H9 (cell line): Measurements from ENCODE around the gene C1orf116. TPM values are rescaled to one million over a fixed set of nuclear protein-coding genes. Genes with fewer than 3 reads are reported as not detected.

Source experiments
- DNase-seq: peaks from one replicate; pipeline ENCODE4 v3.0.0-alpha.2; 2017
- H2AFZ ChIP-seq: one replicate; pipeline ENCODE4 v1.6.1; 2013; ENCODE audit warnings: mild to moderate bottlenecking, low read length, control low read depth, moderate library complexity
- H2AK5ac ChIP-seq: 2 replicates; pipeline ENCODE4 v1.6.1; 2013; ENCODE audit warnings: low read length, control low read depth, mixed read lengths; ENCODE audit not compliant: insufficient read length
- H2BK120ac ChIP-seq: one replicate; pipeline ENCODE4 v1.6.1; 2013; ENCODE audit warnings: low read depth, mild to moderate bottlenecking, low read length, control low read depth, inconsistent platforms; ENCODE audit not compliant: poor library complexity, severe bottlenecking
- H2BK12ac ChIP-seq: 2 replicates; pipeline ENCODE4 v1.6.1; 2013; ENCODE audit warnings: low read length, control low read depth, mixed read lengths, low read depth; ENCODE audit not compliant: insufficient read length
- H2BK15ac ChIP-seq: 2 replicates; pipeline ENCODE4 v1.6.1; 2013; ENCODE audit warnings: low read depth, low read length, control low read depth
- H2BK20ac ChIP-seq: one replicate; pipeline ENCODE4 v1.6.1; 2013; ENCODE audit warnings: low read depth, mild to moderate bottlenecking, low read length, control low read depth, inconsistent platforms; ENCODE audit not compliant: poor library complexity, severe bottlenecking
- H2BK5ac ChIP-seq: 2 replicates; pipeline ENCODE4 v1.6.1; 2013; ENCODE audit warnings: low read length, control low read depth, mixed read lengths; ENCODE audit not compliant: insufficient read length
- H3K14ac ChIP-seq: 2 replicates; pipeline ENCODE4 v1.6.1; 2013; ENCODE audit warnings: low read length, control low read depth; ENCODE audit not compliant: insufficient read depth
- H3K18ac ChIP-seq: 2 replicates; pipeline ENCODE4 v1.6.1; 2013; ENCODE audit warnings: low read depth, mild to moderate bottlenecking, mixed read lengths, low read length, control low read depth; ENCODE audit not compliant: insufficient read length
- H3K23ac ChIP-seq: 2 replicates; pipeline ENCODE4 v1.6.1; 2013; ENCODE audit warnings: low read length, control low read depth, mixed read lengths, low read depth; ENCODE audit not compliant: insufficient read length
- H3K23me2 ChIP-seq: 2 replicates; pipeline ENCODE4 v1.6.1; 2013; ENCODE audit warnings: low read depth, mild to moderate bottlenecking, mixed read lengths, low read length, control low read depth; ENCODE audit not compliant: insufficient read length, poor library complexity, severe bottlenecking
- H3K27ac ChIP-seq: 2 replicates; pipeline ENCODE4 v1.5.1; 2013; ENCODE audit warnings: low read length, control low read depth, mixed read lengths, low read depth; ENCODE audit not compliant: insufficient read length
- H3K27me3 ChIP-seq: 2 replicates; pipeline ENCODE4 v1.6.1; 2013; ENCODE audit warnings: low read length, control low read depth, inconsistent platforms; ENCODE audit not compliant: insufficient read depth
- H3K4ac ChIP-seq: 2 replicates; pipeline ENCODE4 v1.6.1; 2013; ENCODE audit warnings: low read depth, mild to moderate bottlenecking, control low read depth, inconsistent platforms, low read length, moderate library complexity
- H3K4me1 ChIP-seq: 2 replicates; pipeline ENCODE4 v1.6.1; 2013; ENCODE audit warnings: low read length, control low read depth, inconsistent platforms; ENCODE audit not compliant: insufficient read depth
- H3K4me2 ChIP-seq: 2 replicates; pipeline ENCODE4 v1.6.1; 2013; ENCODE audit warnings: low read length, control low read depth, mixed read lengths; ENCODE audit not compliant: insufficient read length, insufficient read depth
- H3K56ac ChIP-seq: 2 replicates; pipeline ENCODE4 v1.6.1; 2013; ENCODE audit warnings: low read depth, mild to moderate bottlenecking, mixed read lengths, low read length, control low read depth; ENCODE audit not compliant: insufficient read length
- H3K79me1 ChIP-seq: 2 replicates; pipeline ENCODE4 v1.6.1; 2013; ENCODE audit warnings: low read depth, mild to moderate bottlenecking, moderate library complexity, low read length, control low read depth, inconsistent platforms; ENCODE audit not compliant: insufficient read depth, poor library complexity, severe bottlenecking
- H3K79me2 ChIP-seq: 2 replicates; pipeline ENCODE4 v1.6.1; 2013; ENCODE audit warnings: low read length, control low read depth, inconsistent platforms; ENCODE audit not compliant: insufficient read depth
- H3K9ac ChIP-seq: 2 replicates; pipeline ENCODE4 v1.6.1; 2013; ENCODE audit warnings: low read length, control low read depth, mixed read lengths; ENCODE audit not compliant: insufficient read length; ENCODE audit errors: extremely low read depth
- H3K9me3 ChIP-seq: one replicate; pipeline ENCODE4 v1.6.1; 2013; ENCODE audit warnings: low read depth, low read length, inconsistent platforms; ENCODE audit not compliant: control insufficient read depth
- H3T11ph ChIP-seq: one replicate; pipeline ENCODE4 v1.6.1; 2013; ENCODE audit warnings: mild to moderate bottlenecking, low read length, control low read depth, inconsistent platforms
- H4K20me1 ChIP-seq: one replicate; pipeline ENCODE4 v1.6.1; 2013; ENCODE audit not compliant: control insufficient read depth, insufficient read length, insufficient read depth
- H4K5ac ChIP-seq: 2 replicates; pipeline ENCODE4 v1.6.1; 2013; ENCODE audit warnings: low read depth, mild to moderate bottlenecking, mixed read lengths, low read length, control low read depth; ENCODE audit not compliant: insufficient read length
- H4K8ac ChIP-seq: replicated peaks from 2 replicates; pipeline ENCODE4 v1.6.1; 2013; ENCODE audit warnings: low read length, control low read depth, mixed read lengths, low read depth; ENCODE audit not compliant: insufficient read length
- H4K91ac ChIP-seq: 2 replicates; pipeline ENCODE4 v1.6.1; 2013; ENCODE audit warnings: low read depth, mild to moderate bottlenecking, moderate library complexity, mixed read lengths, low read length, control low read depth; ENCODE audit not compliant: insufficient read length
- H3K27ac Mint-ChIP-seq, 3 experiments: 2 replicates in 2 of 3; 3 replicates in 1 of 3; pipeline ENCODE4 v1.8.0; 2020 to 2021; ENCODE audit warnings: mixed read lengths in 3 of 3, mild to moderate bottlenecking in 1 of 3, moderate library complexity in 1 of 3
- H3K27me3 Mint-ChIP-seq: 2 replicates; pipeline ENCODE4 v1.8.0; 2021; ENCODE audit warnings: low read depth, mild to moderate bottlenecking, moderate library complexity, mixed read lengths
- H3K36me3 Mint-ChIP-seq, 3 experiments: 2 replicates in 2 of 3; 3 replicates in 1 of 3; pipeline ENCODE4 v1.8.0; 2020 to 2021; ENCODE audit warnings: low read depth in 3 of 3, mixed read lengths in 3 of 3; ENCODE audit not compliant: insufficient read depth in 1 of 3
- H3K4me1 Mint-ChIP-seq, 2 experiments: 2 replicates each; pipeline ENCODE4 v1.8.0; 2020; ENCODE audit warnings: mixed read lengths in 2 of 2
- H3K4me3 Mint-ChIP-seq, 2 experiments: 2 replicates in 1 of 2; 3 replicates in 1 of 2; pipeline ENCODE4 v1.8.0; 2020 to 2021; ENCODE audit warnings: mild to moderate bottlenecking in 2 of 2, mixed read lengths in 2 of 2, moderate library complexity in 1 of 2
- H3K9me3 Mint-ChIP-seq, 2 experiments: 2 replicates in 1 of 2; 3 replicates in 1 of 2; pipeline ENCODE4 v1.8.0; 2020; ENCODE audit warnings: mild to moderate bottlenecking in 2 of 2, mixed read lengths in 2 of 2, moderate library complexity in 1 of 2
- CTCF ChIP-seq: fragments of 200-600 bp; sonication (generic); conservative IDR thresholded peaks from 3 replicates; pipeline ENCODE4 v1.8.0; 2021; ENCODE audit warnings: antibody characterized with exemption, mild to moderate bottlenecking
- WGBS: extraction: QIAGEN DNeasy Blood & Tissue Kit; methylation state at CpG from one replicate; pipeline ENCODE4 v1.1.7; 2013; ENCODE audit warnings: missing lambda C conversion rate, low lambda C conversion rate, mixed read lengths; ENCODE audit not compliant: insufficient read length; ENCODE audit errors: extremely low coverage; 5-methylcytosine and 5-hydroxymethylcytosine counted together
- total RNA-seq: library from RNA; stranded (reverse); gene quantifications from 2 replicates; pipeline ENCODE4 v1.2.1, GENCODE V29; 2021

C1orf116 gene
- total RNA-seq, 1 experiment from 2014 or later, result 0.48 TPM

- Histone ChIP-seq H3K4me2 (no peak overlapping the region), H3K23ac (no peak overlapping the region), H2BK12ac (no peak overlapping the region), H3K23me2 (peaks cover 7% of the 10 kb centered on the region), H3K14ac (no peak overlapping the region), H4K5ac (no peak overlapping the region), H3K56ac (no peak overlapping the region), H3K18ac (no peak overlapping the region), H4K8ac (no peak overlapping the region), H3K9ac (no peak overlapping the region), H3K27ac (no peak overlapping the region), H4K20me1 (no peaks in the 10 kb centered on the region), H2AK5ac (no peak overlapping the region), H3T11ph (no peak overlapping the region), H3K79me1 (no peaks in the 10 kb centered on the region), H2AFZ (no peak overlapping the region), H2BK20ac (no peak overlapping the region), H2BK15ac (no peak overlapping the region), H3K4me1 (peaks cover 3% of the 10 kb centered on the region; the same call in 1 of the 2 replicates), H3K27me3 (no peaks in the 10 kb centered on the region), H2BK120ac (no peak overlapping the region), H2BK5ac (no peak overlapping the region), H4K91ac (no peak overlapping the region), H3K79me2 (peaks cover 10% of the 10 kb centered on the region; the same call in 1 of the 2 replicates), H3K9me3 (no peaks in the 10 kb centered on the region), H3K4ac (no peak overlapping the region)
- TF ChIP-seq CTCF, result no peak
- Mint-ChIP-seq H3K4me1 (peaks cover 40 to 42% of the 10 kb centered on the region in 2 experiments), H3K27me3 (no peaks in the 10 kb centered on the region), H3K27ac (peak overlapping the region in 1 of 3 experiments; percentile 44; a peak in 1 of 7 replicates), H3K9me3 (peaks cover 0 to under 1% of the 10 kb centered on the region in 2 experiments; a peak in 2 of 5 replicates), H3K36me3 (peaks cover 13 to 28% (median 20%) of the 10 kb centered on the region in 3 experiments), H3K4me3 (peak overlapping the region in 1 of 2 experiments; percentile 28; a peak in 1 of 5 replicates)
- no peak for DNase-seq
- WGBS, result no CpG with 5 or more reads among the region's 1 CpG
These were observed 14.9 kb upstream of the C1orf116 start for GRCh38 chr1:207047505-207047904.
